Measurements from ENCODE around the gene ZBTB34. TPM values are rescaled to one million over a fixed set of nuclear protein-coding genes. Genes with fewer than 3 reads are reported as not detected.

Gene ZBTB34
- polyA plus RNA-seq, 2 of the 4 experiments (the other 2 are of a cell fraction), result 4.1 to 6.4 TPM

- H3K27ac ChIP-seq, result no peak overlapping the region
- ChIA-PET CTCF (no interaction called here), POLR2A (no interaction called here)
- 61% methylated on average over 4 of the region's 4 CpGs for WGBS (ENCODE audit: missing lambda C conversion rate)
- H3K4me3 ChIP-seq, result no peak overlapping the region
- no peaks in the 10 kb centered on the region for H3K9me3 ChIP-seq
- H3K4me1 ChIP-seq, result 0 out of 3 replicates have a peak, but pooled peaks cover 5% of the 10 kb centered on the region
- no peak for FAIRE-seq
- ATAC-seq, result no peak
- H3K4me2 ChIP-seq, result no peak overlapping the region
- no peak for DNase-seq (ENCODE audit: low read depth in 1 of 2, low spot score in 1 of 2)
- TF ChIP-seq CBX8 (IDR thresholded peaks at IDR 0.05) (no peak), MAFK (IDR thresholded peaks at IDR 0.05; ENCODE audit: partially characterized antibody) (peak; percentile 79)
These were observed 15.5 kb downstream of the ZBTB34 start for GRCh38 chr9:126875756-126876510.

DNA sequence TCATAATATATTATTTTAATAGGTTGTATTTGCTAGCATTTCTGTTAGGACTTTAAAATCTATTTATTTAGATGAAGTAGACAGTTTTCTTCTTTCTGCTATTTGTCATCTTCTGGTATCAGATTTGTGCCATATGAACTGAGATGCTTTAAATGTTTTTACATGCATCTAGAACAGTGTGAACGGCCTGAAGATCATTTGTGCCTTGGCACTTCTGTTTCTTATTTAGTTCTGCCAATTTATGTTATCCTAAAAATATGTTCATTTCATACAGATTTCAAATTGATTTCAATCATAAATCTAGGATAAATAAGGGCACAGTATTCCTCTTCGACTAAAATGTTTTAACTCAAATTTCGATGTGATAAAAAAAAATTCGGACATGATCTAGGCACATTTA lies 16.1 kb downstream of the ZBTB34 start:
- Histone ChIP-seq H3K27ac (no peak overlapping the region), H3K4me3 (no peak overlapping the region), H3K9me3 (no peaks in the 10 kb centered on the region), H3K4me2 (no peak overlapping the region), H3K4me1 (0 out of 3 replicates have a peak, but pooled peaks cover 5% of the 10 kb centered on the region)
- ATAC-seq (no peak), DNase-seq (ENCODE audit: low read depth in 1 of 2, low spot score in 1 of 2) (no peak), FAIRE-seq (no peak)
- no peak for TF ChIP-seq MAFK (IDR thresholded peaks at IDR 0.05; ENCODE audit: partially characterized antibody)
- no peak for TF ChIP-seq ZC3H11A (IDR thresholded peaks at IDR 0.05)
- TF ChIP-seq TP53 (CRISPR knock-in tag; IDR thresholded peaks at IDR 0.05), result no peak
- TF ChIP-seq SREBF2 (IDR thresholded peaks at IDR 0.05), result no peak
- no peak for TF ChIP-seq EHMT2 (IDR thresholded peaks at IDR 0.05; ENCODE audit: low read depth)
- no peak for TF ChIP-seq CHD4 (IDR thresholded peaks at IDR 0.05; ENCODE audit: borderline replicate concordance)
- CTCF ChIA-PET, result no interaction called here
- 77% methylated on average over 4 of the region's 4 CpGs for WGBS (ENCODE audit: missing lambda C conversion rate)
- POLR2A ChIA-PET, result no interaction called here

DNA sequence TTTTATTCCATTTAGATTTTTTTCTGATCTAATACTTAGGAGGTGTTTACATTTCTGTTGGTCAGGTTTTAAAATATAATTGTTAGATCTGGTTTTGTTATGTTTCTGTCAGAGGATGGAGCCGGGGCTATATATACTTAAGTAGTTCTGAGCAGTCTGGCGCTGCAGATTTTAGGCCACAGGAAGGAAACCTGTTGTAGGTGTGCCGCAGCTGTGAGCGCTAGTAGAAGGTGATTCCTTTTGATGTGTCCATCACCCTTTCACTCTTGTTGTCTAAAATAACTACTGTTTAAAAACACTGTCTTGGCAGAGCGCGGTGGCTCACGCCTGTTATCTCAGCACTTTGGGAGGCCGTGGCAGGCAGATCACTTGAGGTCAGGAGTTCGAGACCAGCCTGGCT lies 17.0 kb downstream of the ZBTB34 start:
- TF ChIP-seq POLR2A (IDR thresholded peaks at IDR 0.05; ENCODE audit: low read length), result no peak
- TF ChIP-seq EHMT2 (IDR thresholded peaks at IDR 0.05; ENCODE audit: low read depth), result no peak
- TF ChIP-seq, protein P1, sequence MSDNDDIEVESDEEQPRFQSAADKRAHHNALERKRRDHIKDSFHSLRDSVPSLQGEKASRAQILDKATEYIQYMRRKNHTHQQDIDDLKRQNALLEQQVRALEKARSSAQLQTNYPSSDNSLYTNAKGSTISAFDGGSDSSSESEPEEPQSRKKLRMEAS (IDR thresholded peaks at IDR 0.05), result no peak
- TF ChIP-seq TP53 (CRISPR knock-in tag; IDR thresholded peaks at IDR 0.05), result no peak
- TF ChIP-seq CEBPB (IDR thresholded peaks at IDR 0.05), result no peak
- TF ChIP-seq RAD21 (conservative IDR thresholded peaks at IDR 0.05 in 1 of 2, IDR thresholded peaks at IDR 0.05 in 1 of 2), result no peak
- no peak for TF ChIP-seq TFCP2L1 (CRISPR knock-in tag; IDR thresholded peaks at IDR 0.05)
- no peak for TF ChIP-seq HEYL (CRISPR knock-in tag; IDR thresholded peaks at IDR 0.05)
- TF ChIP-seq CBX8 (IDR thresholded peaks at IDR 0.05), result no peak
- TF ChIP-seq NPAS2 (CRISPR knock-in tag; IDR thresholded peaks at IDR 0.05; ENCODE audit: borderline replicate concordance), result no peak
- TF ChIP-seq KDM5A (IDR thresholded peaks at IDR 0.05), result no peak
- TF ChIP-seq POLR2AphosphoS2 (conservative IDR thresholded peaks at IDR 0.05; ENCODE audit: low read length), result no peak
- no peak for TF ChIP-seq EHF (CRISPR knock-in tag; IDR thresholded peaks at IDR 0.05)
- TF ChIP-seq GATA3 (IDR thresholded peaks at IDR 0.05; ENCODE audit: borderline replicate concordance), result no peak
- TF ChIP-seq PHF8 (IDR thresholded peaks at IDR 0.05; ENCODE audit: borderline replicate concordance, low read depth), result no peak
- TF ChIP-seq E2F6 (IDR thresholded peaks at IDR 0.05; ENCODE audit: borderline replicate concordance, low read depth), result no peak
- WGBS (ENCODE audit: missing lambda C conversion rate), result 96% methylated on average over 9 of the region's 9 CpGs
- ATAC-seq (no peak), DNase-seq (ENCODE audit: low read depth in 1 of 2, low spot score in 1 of 2) (no peak), FAIRE-seq (no peak)
- 0 out of 3 replicates have a peak, but pooled peaks cover 5% of the 10 kb centered on the region for H3K4me1 ChIP-seq
- H3K9me3 ChIP-seq, result no peaks in the 10 kb centered on the region
- no peak overlapping the region for H3K27ac ChIP-seq
- POLR2A ChIA-PET, result no interaction called here
- H3K4me2 ChIP-seq, result no peak overlapping the region
- CTCF ChIA-PET, result no interaction called here
- H3K4me3 ChIP-seq, result no peak overlapping the region

GRCh38 chr9:126879288-126879687 lies 18.8 kb downstream of the ZBTB34 start:
- DNase-seq (ENCODE audit: low read depth in 1 of 2, low spot score in 1 of 2), result no peak
- Histone ChIP-seq H3K9me3 (no peaks in the 10 kb centered on the region), H3K27ac (no peak overlapping the region), H3K4me3 (no peak overlapping the region), H3K4me2 (no peak overlapping the region), H3K4me1 (0 out of 3 replicates have a peak, but pooled peaks cover 5% of the 10 kb centered on the region)
- WGBS (ENCODE audit: missing lambda C conversion rate), result 93% methylated on average over 9 of the region's 9 CpGs
- ChIA-PET CTCF (interaction anchor here (0.7 to 1.0 kb wide), 2 partner anchors 14 to 20 kb away, joined by 3 to 4 read pairs; no protein-coding TSS in a partner anchor), POLR2A (no interaction called here)
- ATAC-seq, result no peak
- no peak for FAIRE-seq
- no peak for TF ChIP-seq RAD21 (conservative IDR thresholded peaks at IDR 0.05 in 1 of 2, IDR thresholded peaks at IDR 0.05 in 1 of 2)
- no peak for TF ChIP-seq JUNB (IDR thresholded peaks at IDR 0.05)
- TF ChIP-seq ATOH8 (CRISPR knock-in tag; IDR thresholded peaks at IDR 0.05; ENCODE audit: low read depth), result no peak
- TF ChIP-seq ESRRA (IDR thresholded peaks at IDR 0.05; ENCODE audit: borderline replicate concordance, low read length), result no peak
- TF ChIP-seq HOXB5 (CRISPR knock-in tag; IDR thresholded peaks at IDR 0.05), result no peak
- TF ChIP-seq E2F6 (IDR thresholded peaks at IDR 0.05; ENCODE audit: borderline replicate concordance, low read depth), result no peak
- TF ChIP-seq ZNF302 (CRISPR knock-in tag; IDR thresholded peaks at IDR 0.05), result no peak
- TF ChIP-seq HOXB13 (CRISPR knock-in tag; IDR thresholded peaks at IDR 0.05; ENCODE audit: low read depth), result no peak
- no peak for TF ChIP-seq FOXS1 (CRISPR knock-in tag; IDR thresholded peaks at IDR 0.05)
- TF ChIP-seq RFX5 (IDR thresholded peaks at IDR 0.05), result no peak
- no peak for TF ChIP-seq CEBPB (IDR thresholded peaks at IDR 0.05)
- no peak for TF ChIP-seq RCOR1 (IDR thresholded peaks at IDR 0.05; ENCODE audit: low read depth, low read length)
- no peak for TF ChIP-seq SREBF2 (IDR thresholded peaks at IDR 0.05)
- TF ChIP-seq TP53 (CRISPR knock-in tag; IDR thresholded peaks at IDR 0.05), result no peak
